HL-60 (cell line): ENCODE results near the gene ACAP1.

ENCODE experiments used
- DNase-seq, 2 experiments: peaks; one replicate each; pipeline ENCODE4 v3.0.0-alpha.2; 2010 to 2020; ENCODE audit warnings: low read depth in 1 of 2, low spot score in 1 of 2
- H3K27ac ChIP-seq: fragments of 250-450 bp; sonication (Bioruptor Pico); replicated peaks from 2 replicates; pipeline ENCODE4 v1.5.1; 2020; ENCODE audit warnings: mild to moderate bottlenecking, moderate library complexity
- H3K27me3 ChIP-seq: fragments of 250-450 bp; sonication (Bioruptor Pico); 2 replicates; pipeline ENCODE4 v1.5.1; 2021; ENCODE audit warnings: mild to moderate bottlenecking, moderate library complexity; ENCODE audit not compliant: insufficient read depth, poor library complexity, severe bottlenecking
- H3K4me3 ChIP-seq: replicated peaks from 2 replicates; pipeline ENCODE4 v1.5.1; 2011; ENCODE audit warnings: mild to moderate bottlenecking, control low read depth, low read length; ENCODE audit not compliant: insufficient read depth
- GABPA ChIP-seq: IDR thresholded peaks from 2 replicates; pipeline ENCODE4 v1.6.1; 2012; ENCODE audit warnings: low read depth
- POLR2AphosphoS5 ChIP-seq: IDR thresholded peaks from 2 replicates; pipeline ENCODE4 v1.6.1; 2012; ENCODE audit warnings: low read depth
- SPI1 ChIP-seq: IDR thresholded peaks from 2 replicates; pipeline ENCODE4 v1.6.1; 2012; ENCODE audit warnings: low read depth, mild to moderate bottlenecking, borderline replicate concordance
- TF ChIP-seq, protein P1 (sequence below): IDR thresholded peaks from 2 replicates; pipeline ENCODE4 v1.6.1; 2012; ENCODE audit warnings: low read depth; ENCODE audit not compliant: insufficient replicate concordance
- TF ChIP-seq, protein P2 (sequence below): IDR thresholded peaks from one replicate; pipeline ENCODE4 v1.5.1; 2011; ENCODE audit warnings: low read length, control low read depth, inconsistent platforms; ENCODE audit not compliant: insufficient read depth

Gene ACAP1

DNA sequence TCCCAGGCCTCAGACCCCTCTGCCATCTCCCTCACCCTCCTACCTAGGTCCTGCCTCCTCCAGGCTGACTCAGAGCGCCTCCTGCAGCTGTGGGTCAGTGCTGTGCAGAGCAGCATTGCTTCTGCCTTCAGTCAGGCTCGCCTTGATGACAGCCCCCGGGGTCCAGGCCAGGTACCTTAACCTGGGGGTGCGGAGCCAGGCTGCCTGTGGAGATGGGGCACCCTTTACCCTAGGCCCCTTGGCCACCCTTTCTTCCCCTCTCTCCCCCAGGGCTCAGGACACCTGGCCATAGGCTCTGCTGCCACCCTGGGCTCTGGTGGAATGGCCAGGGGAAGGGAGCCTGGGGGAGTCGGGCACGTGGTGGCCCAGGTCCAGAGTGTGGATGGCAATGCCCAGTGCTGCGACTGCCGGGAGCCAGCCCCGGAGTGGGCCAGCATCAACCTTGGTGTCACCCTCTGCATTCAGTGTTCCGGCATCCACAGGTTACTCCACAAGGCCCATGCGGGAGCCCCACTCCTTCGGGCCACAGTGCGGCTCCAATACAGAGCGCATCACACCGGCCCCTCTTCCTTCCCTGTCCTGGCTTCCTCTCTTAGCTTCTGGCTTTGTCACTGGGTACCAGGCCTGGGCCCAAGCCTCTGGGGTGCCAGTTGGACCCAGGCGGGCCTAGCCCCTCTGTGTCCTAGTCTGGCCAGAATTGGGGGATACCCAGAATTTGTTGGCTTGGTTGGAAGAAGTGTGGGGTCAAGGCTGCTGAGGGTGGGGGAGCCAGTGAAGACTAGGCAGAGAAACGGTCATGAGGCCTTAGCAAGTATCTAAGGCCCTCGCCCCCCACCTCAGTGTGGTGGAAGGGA lies 10.7 kb downstream of the ACAP1 start:
- TF ChIP-seq, protein P1, sequence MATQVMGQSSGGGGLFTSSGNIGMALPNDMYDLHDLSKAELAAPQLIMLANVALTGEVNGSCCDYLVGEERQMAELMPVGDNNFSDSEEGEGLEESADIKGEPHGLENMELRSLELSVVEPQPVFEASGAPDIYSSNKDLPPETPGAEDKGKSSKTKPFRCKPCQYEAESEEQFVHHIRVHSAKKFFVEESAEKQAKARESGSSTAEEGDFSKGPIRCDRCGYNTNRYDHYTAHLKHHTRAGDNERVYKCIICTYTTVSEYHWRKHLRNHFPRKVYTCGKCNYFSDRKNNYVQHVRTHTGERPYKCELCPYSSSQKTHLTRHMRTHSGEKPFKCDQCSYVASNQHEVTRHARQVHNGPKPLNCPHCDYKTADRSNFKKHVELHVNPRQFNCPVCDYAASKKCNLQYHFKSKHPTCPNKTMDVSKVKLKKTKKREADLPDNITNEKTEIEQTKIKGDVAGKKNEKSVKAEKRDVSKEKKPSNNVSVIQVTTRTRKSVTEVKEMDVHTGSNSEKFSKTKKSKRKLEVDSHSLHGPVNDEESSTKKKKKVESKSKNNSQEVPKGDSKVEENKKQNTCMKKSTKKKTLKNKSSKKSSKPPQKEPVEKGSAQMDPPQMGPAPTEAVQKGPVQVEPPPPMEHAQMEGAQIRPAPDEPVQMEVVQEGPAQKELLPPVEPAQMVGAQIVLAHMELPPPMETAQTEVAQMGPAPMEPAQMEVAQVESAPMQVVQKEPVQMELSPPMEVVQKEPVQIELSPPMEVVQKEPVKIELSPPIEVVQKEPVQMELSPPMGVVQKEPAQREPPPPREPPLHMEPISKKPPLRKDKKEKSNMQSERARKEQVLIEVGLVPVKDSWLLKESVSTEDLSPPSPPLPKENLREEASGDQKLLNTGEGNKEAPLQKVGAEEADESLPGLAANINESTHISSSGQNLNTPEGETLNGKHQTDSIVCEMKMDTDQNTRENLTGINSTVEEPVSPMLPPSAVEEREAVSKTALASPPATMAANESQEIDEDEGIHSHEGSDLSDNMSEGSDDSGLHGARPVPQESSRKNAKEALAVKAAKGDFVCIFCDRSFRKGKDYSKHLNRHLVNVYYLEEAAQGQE, result no peak
- TF ChIP-seq POLR2AphosphoS5, result no peak
- no peak for TF ChIP-seq GABPA
- TF ChIP-seq SPI1, result no peak
- TF ChIP-seq, protein P2, sequence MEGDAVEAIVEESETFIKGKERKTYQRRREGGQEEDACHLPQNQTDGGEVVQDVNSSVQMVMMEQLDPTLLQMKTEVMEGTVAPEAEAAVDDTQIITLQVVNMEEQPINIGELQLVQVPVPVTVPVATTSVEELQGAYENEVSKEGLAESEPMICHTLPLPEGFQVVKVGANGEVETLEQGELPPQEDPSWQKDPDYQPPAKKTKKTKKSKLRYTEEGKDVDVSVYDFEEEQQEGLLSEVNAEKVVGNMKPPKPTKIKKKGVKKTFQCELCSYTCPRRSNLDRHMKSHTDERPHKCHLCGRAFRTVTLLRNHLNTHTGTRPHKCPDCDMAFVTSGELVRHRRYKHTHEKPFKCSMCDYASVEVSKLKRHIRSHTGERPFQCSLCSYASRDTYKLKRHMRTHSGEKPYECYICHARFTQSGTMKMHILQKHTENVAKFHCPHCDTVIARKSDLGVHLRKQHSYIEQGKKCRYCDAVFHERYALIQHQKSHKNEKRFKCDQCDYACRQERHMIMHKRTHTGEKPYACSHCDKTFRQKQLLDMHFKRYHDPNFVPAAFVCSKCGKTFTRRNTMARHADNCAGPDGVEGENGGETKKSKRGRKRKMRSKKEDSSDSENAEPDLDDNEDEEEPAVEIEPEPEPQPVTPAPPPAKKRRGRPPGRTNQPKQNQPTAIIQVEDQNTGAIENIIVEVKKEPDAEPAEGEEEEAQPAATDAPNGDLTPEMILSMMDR, result no peak
- Histone ChIP-seq H3K27me3 (no peaks in the 10 kb centered on the region), H3K4me3 (no peak overlapping the region), H3K27ac (no peak overlapping the region)
- DNase-seq, result no peak

DNA sequence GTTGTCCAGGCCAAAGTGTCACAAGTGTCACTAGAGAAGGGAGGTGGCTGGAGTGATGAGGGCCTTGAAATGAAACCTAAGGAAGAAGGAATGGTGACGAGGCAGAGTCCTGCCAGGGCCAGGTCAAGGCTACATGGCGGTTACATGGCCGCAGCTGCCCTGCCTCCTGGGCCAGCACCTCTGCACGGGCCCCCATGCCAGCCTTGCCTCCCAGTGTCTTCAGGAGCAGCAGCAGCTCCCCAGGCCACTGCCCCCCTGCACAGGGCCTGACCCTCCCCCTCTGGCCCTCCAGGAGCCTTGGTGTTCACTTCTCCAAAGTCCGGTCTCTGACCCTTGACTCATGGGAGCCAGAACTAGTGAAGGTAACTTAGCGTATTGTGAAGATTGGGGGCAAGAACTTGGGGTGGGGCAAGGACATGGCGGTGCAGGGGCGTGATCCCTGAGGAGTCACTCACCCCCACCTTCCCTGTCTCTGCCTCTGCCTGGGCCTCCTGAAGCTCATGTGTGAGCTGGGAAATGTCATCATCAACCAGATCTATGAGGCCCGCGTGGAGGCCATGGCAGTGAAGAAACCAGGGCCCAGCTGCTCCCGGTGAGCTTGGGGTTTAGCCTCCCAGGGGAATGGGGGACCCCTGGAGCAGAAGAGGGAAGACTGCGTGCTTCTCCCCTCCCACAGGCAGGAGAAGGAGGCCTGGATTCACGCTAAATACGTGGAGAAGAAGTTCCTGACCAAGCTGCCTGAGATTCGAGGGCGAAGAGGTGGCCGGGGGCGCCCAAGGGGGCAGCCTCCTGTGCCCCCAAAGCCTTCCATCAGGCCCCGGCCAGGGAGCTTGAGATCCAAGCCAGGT lies 11.5 kb downstream of the ACAP1 start:
- TF ChIP-seq GABPA, result no peak
- TF ChIP-seq POLR2AphosphoS5, result no peak
- TF ChIP-seq, protein P2, result no peak
- TF ChIP-seq, protein P1, result no peak
- Histone ChIP-seq H3K4me3 (no peak overlapping the region), H3K27me3 (no peaks in the 10 kb centered on the region), H3K27ac (no peak overlapping the region)
- no peak for DNase-seq

DNA sequence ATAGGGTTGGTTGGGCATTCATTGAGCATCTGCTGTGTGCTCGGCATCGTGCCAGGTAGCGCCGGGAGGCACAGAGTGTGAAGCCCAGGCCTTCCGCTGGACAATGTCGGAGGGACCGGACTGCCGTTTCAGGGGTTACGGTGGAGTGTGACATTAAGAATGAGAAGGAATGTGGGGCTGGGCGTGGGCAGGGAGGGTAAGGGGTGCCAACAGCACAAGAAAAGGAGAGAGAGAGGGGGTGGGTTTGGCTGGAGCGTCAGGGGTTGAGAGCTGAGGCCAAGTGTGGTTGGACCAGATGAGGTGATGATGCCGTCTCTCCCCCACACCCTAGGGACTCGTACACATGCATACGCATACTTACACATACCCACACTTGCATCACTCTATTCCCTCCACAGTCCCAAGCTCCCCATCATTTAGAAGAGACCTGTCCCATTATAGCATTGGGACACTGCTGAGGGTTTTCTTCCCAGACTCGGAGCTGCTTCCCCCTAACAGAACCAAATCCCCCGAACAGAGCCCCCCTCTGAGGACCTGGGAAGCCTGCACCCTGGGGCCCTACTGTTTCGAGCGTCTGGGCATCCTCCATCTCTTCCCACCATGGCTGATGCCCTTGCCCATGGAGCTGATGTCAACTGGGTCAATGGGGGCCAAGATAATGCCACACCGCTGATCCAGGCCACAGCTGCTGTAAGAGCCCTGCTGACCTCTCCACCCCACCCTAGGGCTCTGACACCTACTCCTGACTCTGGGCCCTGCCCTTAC lies 12.3 kb downstream of the ACAP1 start:
- no peak for DNase-seq
- TF ChIP-seq GABPA, result no peak
- no peak for TF ChIP-seq SPI1
- TF ChIP-seq POLR2AphosphoS5, result no peak
- TF ChIP-seq, protein P2, result no peak
- TF ChIP-seq, protein P1, result no peak
- H3K4me3 ChIP-seq, result no peak overlapping the region
- H3K27ac ChIP-seq, result no peak overlapping the region
- no peaks in the 10 kb centered on the region for H3K27me3 ChIP-seq
